GM21723 (cell line): ENCODE results near the gene TMPRSS6.

Experiments
- ATAC-seq: cut with Tn5 transposase; IDR thresholded peaks from one replicate; pipeline ENCODE4 v1.9.1; 2021; ENCODE audit warnings: mild to moderate bottlenecking, moderate library complexity; ENCODE audit not compliant: unreplicated experiment

TMPRSS6 gene

DNA sequence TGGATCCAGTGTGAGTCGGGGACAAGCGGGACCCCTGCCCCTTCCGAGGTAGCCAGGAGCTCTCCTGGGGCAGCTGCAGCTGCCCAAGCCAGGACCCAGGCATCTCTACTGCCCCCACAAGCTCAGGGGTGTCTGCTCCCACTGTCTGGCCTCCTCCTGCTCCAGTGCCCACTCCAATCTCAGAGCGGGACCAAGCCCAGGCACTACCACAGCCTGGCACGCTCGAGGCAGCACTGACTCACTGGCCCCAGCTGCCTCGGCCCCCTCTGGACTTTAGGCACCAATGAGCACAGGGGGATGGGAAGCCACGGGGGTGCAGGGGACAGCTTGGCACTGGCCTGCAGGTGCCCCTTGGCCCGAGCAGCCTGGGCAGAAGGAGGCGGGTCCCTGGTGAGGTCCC lies 32.0 kb upstream of the TMPRSS6 start:
- no peak for ATAC-seq

DNA sequence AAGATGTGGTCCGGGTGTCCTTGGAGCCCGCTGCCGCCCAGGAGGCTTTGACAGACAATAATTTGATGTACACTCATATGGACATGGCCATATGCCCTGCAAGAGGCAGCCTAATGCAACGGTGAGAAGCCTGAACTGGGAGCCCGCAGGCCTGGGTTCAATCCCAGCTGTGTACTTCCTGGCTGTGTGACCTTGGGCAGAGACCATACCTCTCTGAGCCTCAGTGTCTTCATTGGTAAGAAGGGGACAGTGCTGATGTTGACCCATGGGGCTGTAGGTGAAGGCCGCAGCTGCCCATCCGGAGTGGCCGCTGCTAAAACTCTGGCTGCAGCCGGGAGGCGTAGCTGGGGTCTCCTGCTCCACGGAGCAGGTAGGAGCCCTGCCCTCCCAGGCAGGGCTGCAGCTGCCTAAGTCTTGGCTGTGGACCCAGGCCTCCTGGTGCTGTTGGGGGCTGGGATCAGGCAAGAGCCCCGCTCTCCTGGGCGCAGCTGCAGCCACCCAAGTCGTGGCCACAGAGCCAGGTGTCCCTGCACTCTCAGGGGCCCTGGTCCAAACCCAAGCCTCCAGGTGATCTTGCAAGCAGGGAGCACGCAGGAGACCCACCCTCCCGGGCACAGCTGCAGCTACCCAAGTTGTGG lies 31.3 kb upstream of the TMPRSS6 start:
- ATAC-seq: no peak

DNA sequence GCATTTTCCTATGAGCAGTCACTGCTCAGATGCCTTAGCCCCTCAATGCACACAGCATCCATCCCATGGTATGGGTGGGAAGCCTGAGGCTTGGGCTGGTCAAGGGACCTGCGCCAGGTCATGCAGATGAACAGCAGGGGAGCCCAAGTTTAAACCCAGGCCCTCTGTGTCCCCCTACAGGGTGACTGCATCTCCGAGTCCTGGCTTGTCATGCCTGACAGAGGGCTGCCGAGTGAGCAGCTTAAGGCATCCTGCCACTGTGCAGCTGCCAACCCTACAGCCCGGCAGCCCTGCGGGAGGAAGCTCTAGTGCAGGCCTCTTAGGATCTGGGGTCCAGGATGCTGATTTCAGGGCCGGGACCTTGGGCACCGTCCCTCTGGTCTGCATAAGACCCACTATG lies 30.2 kb upstream of the TMPRSS6 start:
- ATAC-seq: no peak

DNA sequence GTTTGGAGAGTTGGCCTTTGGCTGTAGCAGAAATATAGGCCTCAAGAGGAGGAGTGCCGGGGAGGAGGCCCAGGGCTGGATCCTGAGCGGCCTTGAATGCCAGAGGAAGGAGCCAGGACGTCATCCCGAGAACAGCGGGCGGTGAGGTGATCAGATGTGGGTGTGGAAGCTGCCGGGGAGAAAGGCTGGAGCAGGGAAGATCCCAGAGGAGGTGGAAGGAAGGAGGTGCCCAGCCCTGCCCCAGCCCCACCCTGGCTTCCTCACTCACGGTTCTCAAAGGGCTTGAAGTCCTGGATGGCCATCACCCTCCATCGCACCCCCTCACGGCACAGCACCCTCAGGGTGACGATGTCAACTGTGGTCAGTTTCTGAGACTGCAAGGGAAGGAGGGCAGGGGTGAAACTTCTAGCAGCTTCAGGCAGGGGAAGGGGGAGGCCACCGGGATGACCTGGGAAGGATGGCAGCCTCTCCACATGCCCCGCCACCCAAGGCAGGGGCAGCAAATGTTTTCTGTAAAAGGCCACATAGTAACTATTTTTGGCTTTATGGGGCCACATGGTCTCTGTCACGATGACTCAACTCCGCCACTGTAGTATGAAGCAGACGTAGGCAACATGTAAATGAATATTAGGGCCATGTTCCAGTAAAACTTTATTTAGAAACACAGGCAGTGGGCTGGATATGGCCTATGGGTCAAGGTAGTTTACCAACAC lies 29.5 kb upstream of the TMPRSS6 start:
- ATAC-seq: no peak

DNA sequence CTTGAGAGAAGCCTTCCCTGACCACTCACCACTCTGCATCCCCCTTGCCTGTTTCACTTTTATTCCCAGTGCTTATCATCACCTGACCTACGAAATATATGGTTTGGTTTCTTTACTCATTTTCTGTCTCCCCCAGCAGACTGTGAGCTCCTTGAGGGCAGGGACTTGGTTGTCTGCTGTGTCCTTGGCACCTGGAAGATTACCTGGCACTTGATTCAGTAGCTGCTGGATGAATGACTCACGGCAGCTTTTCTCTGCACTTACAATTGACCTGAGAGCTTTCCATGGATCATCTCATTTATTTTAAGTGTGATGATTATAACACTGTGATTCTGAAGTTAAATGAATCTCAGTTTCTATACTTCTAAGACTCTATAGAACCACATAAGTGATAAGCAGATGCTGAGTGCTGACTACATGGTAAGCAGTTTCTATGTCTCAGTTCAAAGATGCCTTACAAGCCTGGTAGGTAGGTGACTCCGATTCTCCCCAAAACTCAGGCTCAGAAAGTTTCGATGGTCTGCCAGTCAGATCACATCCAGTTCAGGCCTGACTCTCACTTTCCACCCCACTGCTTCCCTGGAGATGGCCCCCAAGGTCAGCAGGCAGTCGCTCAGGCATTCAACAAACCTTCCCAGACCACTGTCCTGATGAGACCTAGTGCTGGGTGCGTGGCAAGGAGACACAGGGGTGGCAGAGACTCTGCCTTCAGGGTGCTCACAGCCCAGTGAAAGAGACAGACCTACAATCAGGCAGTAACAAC lies 28.6 kb upstream of the TMPRSS6 start:
- ATAC-seq: no peak

DNA sequence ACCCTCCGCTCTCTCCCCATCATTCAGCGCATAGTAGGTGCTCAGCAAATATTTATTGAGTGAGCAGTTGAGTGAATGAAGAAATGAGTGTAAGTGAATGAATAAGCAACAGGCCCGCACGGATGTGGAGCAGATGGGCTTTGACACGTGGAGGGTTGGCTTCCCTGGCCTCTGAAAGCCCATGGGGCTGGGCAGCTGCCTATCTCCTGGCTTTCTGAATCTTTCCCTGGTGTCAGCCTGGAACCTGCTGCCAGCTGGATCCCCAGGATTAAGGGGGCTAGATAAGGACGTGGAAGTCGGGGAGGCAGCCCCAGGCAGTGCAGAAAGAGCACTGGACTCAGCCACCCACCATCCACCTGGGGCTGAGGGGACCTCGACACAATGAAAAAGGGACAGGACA lies 27.6 kb upstream of the TMPRSS6 start:
- no peak for ATAC-seq

DNA sequence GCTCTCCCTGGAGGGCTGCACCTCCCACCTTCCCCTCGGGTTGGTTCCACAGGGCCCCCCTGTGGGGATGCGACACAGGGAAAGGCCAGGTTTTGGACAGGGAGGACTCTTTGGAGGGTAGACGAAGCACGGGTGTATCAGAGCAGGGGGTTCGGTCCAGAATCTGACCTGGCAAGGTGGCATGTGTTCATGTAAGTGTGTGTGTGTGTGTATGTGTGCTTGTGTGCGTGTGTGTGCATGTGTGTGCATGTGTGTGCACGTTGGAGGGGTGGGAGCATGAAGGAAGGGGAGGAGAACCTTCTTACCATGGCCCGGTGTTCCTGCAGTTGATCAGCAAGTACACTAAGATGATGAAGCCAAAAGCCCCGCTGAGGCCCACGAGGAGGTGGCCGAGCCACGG lies 25.5 kb upstream of the TMPRSS6 start:
- ATAC-seq: no peak

DNA sequence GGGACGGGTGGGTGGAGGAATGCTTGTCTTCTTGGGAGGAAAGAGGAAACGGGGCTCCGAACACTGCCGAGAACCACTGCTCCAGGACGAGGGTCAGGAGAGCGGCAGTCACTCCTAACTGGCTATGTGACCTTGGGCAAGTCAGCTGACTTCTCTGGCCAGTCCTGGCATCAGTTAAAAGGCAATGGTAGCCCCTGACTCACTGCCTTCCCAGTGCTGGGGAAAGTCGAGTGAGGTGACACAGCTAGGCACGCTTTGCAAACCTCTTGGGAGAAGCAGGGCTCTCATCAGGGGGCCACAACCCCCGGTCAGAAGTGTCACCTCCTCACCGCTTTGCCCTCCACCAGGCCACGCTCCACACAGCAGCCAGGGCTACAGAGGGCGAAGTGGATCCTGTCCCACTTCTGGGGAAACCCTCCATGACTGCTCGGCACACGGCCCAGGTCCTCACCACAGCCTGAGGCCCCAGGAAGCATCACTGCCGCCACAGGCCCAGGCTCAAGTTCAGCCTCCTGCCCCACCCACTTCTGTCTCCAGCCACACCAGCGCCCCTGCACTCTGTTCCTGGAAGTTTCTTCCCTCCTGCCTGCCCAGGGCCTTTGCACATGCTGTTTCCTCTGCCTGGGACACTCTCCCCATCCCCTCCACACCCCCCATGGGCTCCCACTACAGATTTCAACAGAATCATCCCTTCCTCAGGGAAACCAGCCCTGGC lies 23.9 kb upstream of the TMPRSS6 start:
- no peak for ATAC-seq

DNA sequence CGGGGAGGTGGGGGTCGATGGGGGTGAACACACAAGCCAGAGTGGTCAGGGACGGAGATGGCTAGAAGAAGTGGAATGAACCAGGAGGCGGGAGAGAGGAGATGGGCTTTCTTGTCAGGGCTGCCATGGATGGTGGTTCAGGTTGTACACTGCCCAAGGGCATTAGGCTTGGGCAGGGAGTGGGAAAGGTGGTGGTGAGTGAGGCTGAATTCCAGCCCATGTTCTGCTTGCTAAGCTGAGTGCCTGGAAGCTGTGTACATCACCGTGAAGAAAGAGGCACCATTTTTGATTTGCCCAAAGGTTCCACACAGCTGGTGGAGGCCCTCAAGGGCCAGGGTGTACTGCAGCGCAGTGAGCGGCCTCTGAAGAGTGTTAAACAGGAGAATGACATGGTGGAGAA lies 23.3 kb upstream of the TMPRSS6 start:
- no peak for ATAC-seq

DNA sequence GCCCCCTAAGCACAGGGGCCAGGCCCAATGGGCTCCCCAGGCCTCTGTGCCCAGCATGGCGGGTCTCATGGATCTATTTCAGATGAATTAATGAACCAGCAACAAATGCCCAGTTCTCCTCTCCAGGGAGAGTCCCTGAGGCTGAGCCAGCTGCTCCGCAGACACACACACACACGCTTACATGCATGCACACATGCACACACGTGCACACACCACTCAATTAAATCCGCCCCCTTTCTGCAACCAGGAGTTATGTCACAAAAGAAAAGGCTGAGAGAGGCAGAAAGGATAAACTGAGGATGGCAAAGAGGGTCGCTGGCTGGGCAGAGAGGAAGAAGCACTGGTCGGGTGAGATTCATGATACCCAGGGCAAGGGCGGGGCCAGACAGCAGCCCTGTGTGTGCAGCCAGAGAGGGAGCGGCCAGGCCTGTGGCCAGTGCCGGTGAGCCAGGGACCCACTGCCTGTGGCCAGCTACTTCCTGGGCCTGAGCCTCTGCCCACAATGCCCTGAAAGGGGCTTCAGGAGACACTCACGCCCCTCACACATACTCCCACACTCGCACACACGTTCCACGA lies 20.4 kb upstream of the TMPRSS6 start:
- no peak for ATAC-seq

DNA sequence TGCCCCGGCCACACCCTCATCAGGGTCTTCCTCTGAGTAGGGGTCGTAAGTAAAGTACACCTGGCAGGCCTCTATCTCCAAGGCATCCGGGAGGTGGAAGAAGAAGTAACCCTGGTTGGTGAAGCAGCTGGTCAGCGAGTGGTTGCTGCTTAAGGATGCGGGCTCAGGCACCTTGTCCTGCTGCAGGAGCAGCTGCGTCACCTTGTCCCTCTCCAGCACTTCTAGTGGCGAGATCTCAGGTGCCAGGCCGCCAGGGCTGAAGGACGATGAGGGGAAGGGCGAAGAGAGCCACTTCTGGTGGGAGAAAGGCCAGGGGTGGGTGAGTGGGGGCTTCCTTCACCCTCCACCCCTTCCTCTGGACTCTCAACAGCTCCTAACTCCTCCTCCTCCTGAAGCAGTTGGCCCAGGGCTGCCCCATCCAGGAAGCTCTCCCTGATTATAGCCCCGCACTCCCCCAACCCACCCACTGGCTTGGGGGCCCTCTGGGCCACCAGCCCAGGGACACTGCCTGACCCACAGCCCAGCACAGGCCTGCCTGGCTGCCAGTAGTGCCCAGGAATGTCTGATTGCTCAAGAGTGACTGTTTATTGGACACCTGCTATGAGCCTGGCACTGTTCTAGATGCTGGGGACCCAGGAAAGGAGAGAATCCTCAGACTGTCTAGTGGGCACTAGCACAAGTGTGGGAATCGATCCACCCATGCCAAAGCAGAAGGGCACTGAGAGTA lies 19.2 kb upstream of the TMPRSS6 start:
- no peak for ATAC-seq

DNA sequence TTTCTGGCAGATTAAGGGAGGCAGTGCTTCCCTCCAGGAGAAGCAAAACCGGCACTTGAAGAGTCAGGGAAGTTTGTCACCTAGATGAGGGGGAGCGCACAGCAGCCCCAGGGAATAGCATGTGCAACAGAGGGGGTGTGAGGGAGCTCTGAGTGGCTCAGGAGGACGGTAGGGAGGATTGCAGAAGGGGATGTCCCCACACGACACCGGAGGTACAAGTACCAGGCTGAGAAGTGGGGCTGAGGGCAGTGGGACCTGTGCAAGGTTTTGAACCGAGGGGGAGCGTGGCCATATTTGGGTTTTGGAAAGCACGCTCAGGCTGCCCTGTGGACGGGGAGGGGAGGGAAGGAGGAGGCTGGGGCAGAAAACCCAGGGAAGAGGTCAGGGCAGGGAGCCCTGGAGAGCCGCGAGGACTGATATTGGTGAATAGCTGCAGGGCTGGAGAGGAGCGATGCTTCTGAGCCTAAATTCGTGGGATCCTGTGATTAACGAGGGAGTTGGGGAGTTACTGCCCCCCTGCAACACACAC lies 17.9 kb upstream of the TMPRSS6 start:
- no peak for ATAC-seq

DNA sequence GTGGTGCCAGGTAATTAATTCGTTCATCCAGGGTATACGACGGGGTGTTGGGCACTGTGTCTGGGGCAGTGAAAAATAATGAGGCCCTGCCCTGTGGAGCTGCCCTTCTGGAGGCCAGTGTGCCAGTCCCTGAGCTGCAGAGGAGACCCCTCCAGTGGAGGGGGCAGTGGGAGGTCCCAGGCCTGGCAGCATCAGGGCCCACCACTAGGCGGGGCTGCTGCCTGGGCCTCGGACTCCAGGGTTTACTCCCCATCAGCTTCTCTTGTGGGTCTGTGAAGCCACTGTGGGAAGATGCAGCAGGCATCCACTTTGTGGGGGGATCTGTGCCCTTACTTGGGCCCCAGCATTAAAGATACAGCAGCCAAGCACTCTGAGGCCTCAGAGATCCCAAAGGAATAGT lies 17.4 kb upstream of the TMPRSS6 start:
- ATAC-seq: no peak

DNA sequence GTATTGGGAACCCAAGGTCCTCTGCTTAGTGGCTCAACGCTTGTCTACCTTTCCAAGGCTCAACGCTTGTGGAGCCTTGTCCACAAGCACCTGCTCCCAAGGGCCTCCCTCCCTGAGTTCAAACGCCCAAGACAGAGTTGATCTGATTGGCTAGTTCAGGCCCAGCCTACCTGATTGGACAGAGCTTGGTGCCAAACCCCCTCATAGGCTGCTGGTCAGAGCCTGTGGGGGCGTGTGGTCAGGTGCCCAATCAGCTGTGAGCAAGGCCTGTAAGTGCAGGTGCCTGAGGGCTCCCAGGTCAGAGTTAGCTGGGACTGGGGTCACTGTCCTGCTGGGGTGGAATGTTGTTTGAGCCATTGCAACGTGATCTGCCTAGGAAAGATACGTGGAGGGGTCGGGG lies 16.9 kb upstream of the TMPRSS6 start:
- ATAC-seq: no peak

DNA sequence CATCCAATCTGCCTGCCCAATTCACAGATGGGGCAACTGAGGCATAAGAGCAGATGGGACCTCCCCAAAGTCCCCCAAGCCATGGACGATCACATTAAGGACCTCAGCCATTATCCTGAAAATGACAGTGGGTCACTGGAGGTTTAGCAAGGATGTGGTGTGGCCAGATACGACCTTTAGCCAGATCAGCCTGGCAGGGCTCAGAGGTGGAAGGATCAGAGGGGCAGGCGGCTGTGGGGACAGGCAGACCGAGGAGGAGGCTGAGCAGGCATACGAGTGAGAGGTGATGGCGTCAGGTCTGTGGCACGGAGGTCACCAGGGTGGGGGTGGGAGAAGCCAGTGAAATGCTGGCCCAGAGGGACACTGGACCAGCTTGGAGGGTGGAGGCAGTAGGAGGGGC lies 14.1 kb upstream of the TMPRSS6 start:
- no peak for ATAC-seq

DNA sequence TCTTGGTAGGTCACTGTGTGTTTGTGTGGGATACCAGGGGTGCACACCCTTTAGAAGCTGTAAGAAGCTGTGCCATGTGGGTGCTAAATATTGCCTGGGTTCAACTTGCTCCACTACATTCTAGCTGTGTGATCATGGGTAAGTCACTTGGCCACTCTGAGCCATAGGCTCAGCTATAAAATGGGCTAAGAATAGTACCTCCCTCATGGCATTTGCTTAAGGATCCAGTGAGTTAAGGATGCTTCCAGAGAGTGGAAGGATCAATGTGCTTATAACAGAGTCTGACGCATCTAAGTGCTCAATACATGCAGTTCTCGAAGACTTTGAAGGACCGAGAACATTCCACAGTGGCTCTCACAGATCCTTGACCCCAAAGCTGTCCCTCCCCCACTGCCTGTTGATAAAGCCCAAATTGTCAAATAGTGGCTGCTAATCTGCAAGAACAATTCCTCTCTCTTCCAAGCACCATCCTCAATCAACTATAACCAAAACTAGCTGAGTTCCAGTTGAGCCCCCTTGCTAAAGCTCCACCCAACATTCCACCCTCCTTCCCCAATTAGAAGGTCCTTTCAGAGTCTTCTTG lies 13.2 kb upstream of the TMPRSS6 start:
- ATAC-seq: no peak

DNA sequence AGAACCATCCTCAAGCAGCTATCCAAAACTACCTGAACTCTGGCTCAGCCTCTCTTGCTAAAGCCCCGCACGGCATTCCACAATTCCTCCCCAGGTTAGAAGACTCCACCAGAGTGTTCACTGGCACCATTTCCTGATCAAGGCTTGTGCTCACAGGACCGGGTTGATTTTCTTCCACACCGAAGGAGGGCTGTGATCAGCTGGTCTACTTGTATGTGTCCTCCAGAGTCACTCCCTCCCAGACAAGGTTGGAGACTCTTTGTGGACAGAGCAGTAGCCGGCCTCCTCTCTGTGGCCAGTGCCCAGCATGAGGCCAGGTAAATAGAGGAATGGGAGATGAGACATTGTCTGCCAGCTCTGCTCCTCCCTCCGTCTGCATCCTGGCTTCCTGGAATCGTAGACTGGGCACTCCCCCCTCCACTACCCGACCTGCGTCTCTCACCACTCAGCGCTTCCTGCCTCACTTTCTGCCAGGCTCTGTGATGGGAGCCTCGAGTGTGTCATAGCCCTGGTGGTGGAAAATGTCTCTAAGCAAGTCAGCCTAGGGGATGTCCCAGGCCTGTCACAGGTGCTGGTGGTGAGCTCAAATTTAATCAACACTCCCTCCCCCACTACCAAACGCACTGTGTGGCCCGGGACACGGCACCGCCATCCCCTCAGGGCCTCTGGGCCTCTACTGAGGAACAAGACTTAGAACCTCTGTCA lies 12.5 kb upstream of the TMPRSS6 start:
- peak; percentile 84 for ATAC-seq

DNA sequence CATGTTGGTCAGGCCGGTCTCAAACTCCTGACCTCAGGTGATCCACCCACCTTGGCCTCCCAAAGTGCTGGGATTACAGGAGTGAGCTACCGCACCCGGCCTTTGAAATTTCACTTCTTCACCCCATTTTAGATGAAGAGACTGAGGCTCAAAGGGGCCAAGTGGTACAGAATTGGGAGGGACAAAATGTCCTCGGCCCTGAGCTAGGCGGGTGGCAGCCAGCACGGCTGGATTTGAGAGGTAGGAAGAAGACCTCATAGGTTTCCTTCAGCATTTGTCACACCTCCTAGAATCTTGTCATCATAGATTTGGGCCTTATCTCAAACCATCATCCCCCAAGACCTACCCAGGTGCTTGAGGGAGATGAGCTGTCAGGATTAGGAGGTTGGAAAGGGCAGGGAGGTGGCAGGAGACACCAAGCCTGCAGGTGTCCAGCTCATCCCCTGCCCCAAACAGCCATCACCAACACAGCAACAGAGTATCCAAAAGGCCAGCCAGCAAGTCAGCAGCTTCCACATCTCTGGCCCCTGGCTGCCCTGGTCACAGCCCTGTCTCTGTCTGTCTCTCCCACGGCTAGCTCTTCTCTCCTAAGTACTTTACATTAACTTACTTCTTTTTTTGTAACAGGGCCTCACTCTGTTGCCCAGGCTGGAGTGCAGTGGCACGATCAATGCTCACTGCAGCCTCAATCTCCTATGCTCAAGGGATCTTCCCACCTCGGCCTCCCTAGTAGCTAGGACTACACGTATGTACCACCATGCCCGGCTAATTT lies 11.2 kb upstream of the TMPRSS6 start:
- no peak for ATAC-seq

DNA sequence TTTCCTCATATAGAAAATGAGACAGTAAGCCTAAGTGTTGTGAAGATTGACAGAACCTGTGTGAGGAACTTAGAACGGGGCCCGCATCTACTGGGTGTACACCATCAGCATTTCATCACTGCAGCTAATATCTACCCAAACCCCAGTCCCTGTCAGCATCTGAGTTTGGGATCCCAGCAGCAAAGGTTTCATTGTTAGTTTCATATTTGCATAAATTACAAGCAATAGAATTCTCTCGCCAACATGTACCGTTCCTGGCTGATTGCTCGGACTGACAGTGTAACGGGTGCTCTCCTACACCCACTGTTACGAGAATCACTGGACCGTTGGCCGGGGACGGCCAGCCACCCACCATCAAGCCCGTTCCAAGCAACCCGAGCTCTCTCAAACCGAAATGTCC lies 10.4 kb upstream of the TMPRSS6 start:
- no peak for ATAC-seq
